ENCODE results near the gene CPSF6.

CPSF6 gene

GRCh38 chr12:69247268-69248018 is 8.1 kb downstream of the CPSF6 start:
- Histone ChIP-seq H2AFZ (ENCODE audit: low read length) (no peak overlapping the region), H3K79me2 (ENCODE audit: insufficient read depth, low read length) (peaks cover 98% of the 10 kb centered on the region), H4K20me1 (ENCODE audit: insufficient read depth, low read length, poor library complexity, severe bottlenecking) (peaks cover 95% of the 10 kb centered on the region), H3K4me3 (ENCODE audit: low read length, poor library complexity, severe bottlenecking) (peak overlapping the region; percentile 67), H3K4me2 (ENCODE audit: low read depth, low read length, poor library complexity, severe bottlenecking) (peak overlapping the region; percentile 70), H3K9ac (ENCODE audit: low read depth, low read length, poor library complexity, severe bottlenecking) (peak overlapping the region; percentile 29), H3K4me1 (ENCODE audit: insufficient read depth, low read length, poor library complexity, severe bottlenecking) (peaks cover 60% of the 10 kb centered on the region), H3F3A (ENCODE audit: low read depth) (0 out of 2 replicates have a peak, but pooled peaks cover 1% of the 10 kb centered on the region), H3K9me3 (ENCODE audit: insufficient read depth, low read depth, low read length) (no peaks in the 10 kb centered on the region), H3K27me3 (ENCODE audit: insufficient read depth, low read length, poor library complexity, severe bottlenecking) (no peaks in the 10 kb centered on the region), H3K9me2 (replicated peaks; ENCODE audit: low read depth, low read length) (no peaks in the 10 kb centered on the region), H3K36me3 (ENCODE audit: insufficient read depth, low read length) (peaks cover 9% of the 10 kb centered on the region; the same call in 1 of the 2 replicates)
- TF ChIP-seq EZH2phosphoT487 (IDR thresholded peaks at IDR 0.05; ENCODE audit: borderline replicate concordance) (no peak), CTCF (conservative IDR thresholded peaks at IDR 0.05; ENCODE audit: low read length) (no peak)

GRCh38 chr12:69252033-69252432 is 12.7 kb downstream of the CPSF6 start:
- H3K79me2 ChIP-seq (ENCODE audit: insufficient read depth, low read length), result peaks cover 97% of the 10 kb centered on the region
- no peaks in the 10 kb centered on the region for H3K9me2 ChIP-seq (replicated peaks; ENCODE audit: low read depth, low read length)
- H3K36me3 ChIP-seq (ENCODE audit: insufficient read depth, low read length), result peaks cover 40% of the 10 kb centered on the region
- no peaks in the 10 kb centered on the region for H3K9me3 ChIP-seq (ENCODE audit: insufficient read depth, low read depth, low read length)
- TF ChIP-seq EZH2phosphoT487 (IDR thresholded peaks at IDR 0.05; ENCODE audit: borderline replicate concordance) (no peak), CTCF (conservative IDR thresholded peaks at IDR 0.05; ENCODE audit: low read length) (no peak)
- H3F3A ChIP-seq (ENCODE audit: low read depth), result 0 out of 2 replicates have a peak, but pooled peaks cover 2% of the 10 kb centered on the region
- H3K9ac ChIP-seq (ENCODE audit: low read depth, low read length, poor library complexity, severe bottlenecking), result no peak overlapping the region
- no peak overlapping the region for H2AFZ ChIP-seq (ENCODE audit: low read length)
- H3K27me3 ChIP-seq (ENCODE audit: insufficient read depth, low read length, poor library complexity, severe bottlenecking), result no peaks in the 10 kb centered on the region
- no peak overlapping the region for H3K4me3 ChIP-seq (ENCODE audit: low read length, poor library complexity, severe bottlenecking)
- H4K20me1 ChIP-seq (ENCODE audit: insufficient read depth, low read length, poor library complexity, severe bottlenecking), result peaks cover 95% of the 10 kb centered on the region
- H3K4me2 ChIP-seq (ENCODE audit: low read depth, low read length, poor library complexity, severe bottlenecking), result peak overlapping the region; percentile 26
- H3K4me1 ChIP-seq (ENCODE audit: insufficient read depth, low read length, poor library complexity, severe bottlenecking), result peaks cover 36% of the 10 kb centered on the region

GRCh38 chr12:69254046-69254445 is 14.7 kb downstream of the CPSF6 start:
- no peaks in the 10 kb centered on the region for H3K27me3 ChIP-seq (ENCODE audit: insufficient read depth, low read length, poor library complexity, severe bottlenecking)
- TF ChIP-seq EZH2phosphoT487 (IDR thresholded peaks at IDR 0.05; ENCODE audit: borderline replicate concordance) (no peak), CTCF (conservative IDR thresholded peaks at IDR 0.05; ENCODE audit: low read length) (peak; percentile 86)

More at GRCh38 chr12:69254046-69254445, 14.7 kb downstream of the CPSF6 start:
- 0 out of 2 replicates have a peak, but pooled peaks cover 2% of the 10 kb centered on the region for H3F3A ChIP-seq (ENCODE audit: low read depth)
- H3K9me2 ChIP-seq (replicated peaks; ENCODE audit: low read depth, low read length), result no peaks in the 10 kb centered on the region
- H3K36me3 ChIP-seq (ENCODE audit: insufficient read depth, low read length), result peaks cover 52% of the 10 kb centered on the region
- peaks cover 18% of the 10 kb centered on the region for H3K4me1 ChIP-seq (ENCODE audit: insufficient read depth, low read length, poor library complexity, severe bottlenecking)
- H3K9ac ChIP-seq (ENCODE audit: low read depth, low read length, poor library complexity, severe bottlenecking), result no peak overlapping the region
- H4K20me1 ChIP-seq (ENCODE audit: insufficient read depth, low read length, poor library complexity, severe bottlenecking), result peaks cover 81% of the 10 kb centered on the region
- no peak overlapping the region for H3K4me3 ChIP-seq (ENCODE audit: low read length, poor library complexity, severe bottlenecking)
- no peaks in the 10 kb centered on the region for H3K9me3 ChIP-seq (ENCODE audit: insufficient read depth, low read depth, low read length)
- H3K4me2 ChIP-seq (ENCODE audit: low read depth, low read length, poor library complexity, severe bottlenecking), result no peak overlapping the region
- H2AFZ ChIP-seq (ENCODE audit: low read length), result no peak overlapping the region
- peaks cover 81% of the 10 kb centered on the region for H3K79me2 ChIP-seq (ENCODE audit: insufficient read depth, low read length)

Measured in Loucy (cell line).